Measurements from ENCODE around the gene SMG7. TPM values are rescaled to one million over a fixed set of nuclear protein-coding genes. Genes with fewer than 3 reads are reported as not detected.

The SMG7 gene
- total RNA-seq, 1 experiment from 2014 or later: 30.1 TPM

DNA sequence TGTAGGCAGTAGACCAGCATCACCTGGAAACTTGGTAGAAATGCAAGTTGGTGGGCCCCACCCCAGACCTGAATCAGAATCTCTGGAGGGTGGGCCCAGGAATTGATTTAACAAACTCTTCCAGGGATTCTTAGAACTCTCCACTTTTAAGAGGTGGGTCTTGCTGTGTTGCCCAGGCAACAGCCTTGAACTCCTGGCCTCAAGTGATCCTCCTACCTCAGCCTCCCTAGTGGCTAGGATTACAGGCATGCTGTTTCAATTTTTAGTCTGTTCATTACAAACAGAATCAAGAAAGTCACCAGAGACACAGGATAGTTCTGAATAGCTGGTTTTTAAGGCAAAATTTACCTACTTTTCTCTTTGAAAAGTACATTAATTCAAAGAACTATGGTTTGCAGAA lies 86.8 kb downstream of the SMG7 start:
- no peak for DNase-seq (ENCODE audit: low read depth)

DNA sequence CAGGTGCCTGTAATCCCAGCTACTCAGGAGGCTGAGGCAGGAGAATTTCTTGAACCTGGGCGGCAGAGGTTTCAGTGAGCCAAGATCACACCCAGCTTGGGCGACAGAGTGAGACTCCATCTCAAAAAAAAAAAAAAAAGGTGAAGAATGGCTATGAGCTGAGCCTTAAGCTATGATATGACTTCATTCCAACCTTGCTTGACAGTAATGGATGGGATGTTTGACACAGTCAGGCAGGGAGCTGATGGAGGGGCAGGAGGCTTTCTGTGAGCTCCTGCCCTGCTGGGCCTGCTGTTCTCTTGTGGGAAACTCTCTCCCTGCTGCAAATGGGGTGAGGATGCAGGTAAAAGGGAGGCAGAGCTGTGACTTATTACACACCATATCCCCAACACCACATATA lies 90.4 kb downstream of the SMG7 start:
- no peak for DNase-seq (ENCODE audit: low read depth)

DNA sequence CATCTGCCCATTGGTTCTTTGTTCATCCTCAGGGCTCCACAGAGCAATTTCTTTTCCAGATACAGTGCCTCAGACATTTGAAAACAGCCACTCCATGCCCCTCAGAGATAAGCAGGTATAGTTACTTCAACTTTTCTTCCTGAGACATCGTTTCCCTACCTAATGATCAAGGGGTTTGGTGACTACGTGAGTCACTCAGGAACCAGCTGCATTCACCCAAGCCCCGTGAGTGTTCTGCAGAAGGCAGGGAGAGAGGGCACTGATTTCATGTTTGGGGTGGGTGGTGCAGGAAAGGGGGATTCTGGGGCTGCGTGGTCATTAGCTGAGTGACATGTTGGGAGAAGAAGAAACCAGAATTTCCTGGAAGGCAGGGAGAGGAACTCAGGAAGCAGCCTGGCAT lies 93.0 kb downstream of the SMG7 start:
- no peak for DNase-seq (ENCODE audit: low read depth)

- no peak for DNase-seq (ENCODE audit: low read depth)
Observed at GRCh38 chr1:183566026-183566425, 93.7 kb downstream of the SMG7 start.

- DNase-seq (ENCODE audit: low read depth): peak; percentile 42
Observed at GRCh38 chr1:183567584-183567983, 95.3 kb downstream of the SMG7 start.

- no peak for DNase-seq (ENCODE audit: low read depth)
Observed at GRCh38 chr1:183568176-183569021, 96.1 kb downstream of the SMG7 start.

DNA sequence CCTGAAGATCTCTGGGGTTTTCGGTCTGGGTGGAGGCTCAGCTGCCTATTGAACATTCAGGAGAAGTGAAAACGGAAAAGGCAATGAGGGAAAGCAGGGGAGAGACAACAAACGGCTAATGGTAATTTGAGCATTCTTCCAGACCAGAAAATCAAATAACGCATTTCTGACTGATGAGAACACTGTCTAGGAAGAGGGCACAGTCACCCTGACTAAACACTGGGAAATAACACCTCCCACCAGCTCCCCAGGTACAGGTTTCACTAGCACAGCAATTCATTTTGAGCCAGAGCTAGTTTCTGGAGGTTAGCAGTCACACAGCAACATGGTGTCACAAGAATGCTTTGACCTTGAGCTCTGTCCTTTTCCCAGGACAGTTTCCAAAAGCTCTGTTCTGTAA lies 96.8 kb downstream of the SMG7 start:
- DNase-seq (ENCODE audit: low read depth): peak; percentile 28

- DNase-seq (ENCODE audit: low read depth): no peak
Observed at GRCh38 chr1:183569801-183570200, 97.5 kb downstream of the SMG7 start.

- DNase-seq (ENCODE audit: low read depth): no peak
Observed at GRCh38 chr1:183570451-183570850, 98.2 kb downstream of the SMG7 start.

DNA sequence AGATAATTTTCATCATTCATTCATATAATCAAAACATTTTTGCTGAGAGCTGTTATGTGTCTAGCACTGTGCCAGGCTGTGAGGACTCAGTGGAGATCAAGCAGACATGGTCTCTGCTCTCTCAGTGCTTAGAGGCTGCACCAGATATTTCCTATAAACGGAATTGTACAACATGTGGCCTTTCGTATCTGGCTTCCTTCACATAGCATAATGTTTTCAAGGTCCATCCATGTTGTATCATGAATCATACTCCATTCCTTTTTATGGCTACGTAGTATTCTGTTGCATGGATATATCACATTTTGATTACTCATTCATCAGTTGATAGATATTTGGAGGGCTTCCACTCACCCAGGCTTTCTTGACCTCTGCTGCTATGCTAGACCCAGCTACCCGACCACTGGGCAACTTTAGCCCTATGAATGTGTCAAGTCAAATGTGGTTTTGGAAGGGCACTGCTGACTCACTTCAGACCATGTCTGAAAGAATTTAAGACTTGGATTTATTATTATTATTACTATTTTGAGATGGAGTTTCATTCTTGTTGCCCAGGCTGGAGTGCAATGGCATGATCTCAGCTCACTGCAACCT lies 99.5 kb downstream of the SMG7 start:
- DNase-seq (ENCODE audit: low read depth): peak; percentile 68

GRCh38 chr1:183572721-183573120 lies 100.4 kb downstream of the SMG7 start:
- no peak for DNase-seq (ENCODE audit: low read depth)

DNA sequence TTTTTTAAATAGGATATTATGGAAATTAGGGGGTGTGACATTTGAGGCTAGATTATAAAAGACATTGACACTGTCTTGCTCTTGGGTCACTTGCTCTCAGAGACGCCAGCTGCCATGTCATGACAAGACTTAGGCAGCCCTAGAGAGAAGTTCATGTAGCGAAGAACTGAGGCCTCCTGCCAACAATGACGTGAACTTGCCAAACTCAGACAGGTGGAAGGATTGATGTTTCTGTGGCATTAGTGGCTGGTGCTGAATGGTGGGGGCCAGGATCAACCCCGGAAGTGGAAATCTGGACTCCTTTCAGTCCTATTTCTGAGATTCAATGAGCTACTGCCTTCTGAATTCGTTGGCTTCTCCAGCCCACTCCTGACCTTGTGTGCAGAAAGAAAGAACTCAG lies 103.3 kb downstream of the SMG7 start:
- no peak for DNase-seq (ENCODE audit: low read depth)

DNA sequence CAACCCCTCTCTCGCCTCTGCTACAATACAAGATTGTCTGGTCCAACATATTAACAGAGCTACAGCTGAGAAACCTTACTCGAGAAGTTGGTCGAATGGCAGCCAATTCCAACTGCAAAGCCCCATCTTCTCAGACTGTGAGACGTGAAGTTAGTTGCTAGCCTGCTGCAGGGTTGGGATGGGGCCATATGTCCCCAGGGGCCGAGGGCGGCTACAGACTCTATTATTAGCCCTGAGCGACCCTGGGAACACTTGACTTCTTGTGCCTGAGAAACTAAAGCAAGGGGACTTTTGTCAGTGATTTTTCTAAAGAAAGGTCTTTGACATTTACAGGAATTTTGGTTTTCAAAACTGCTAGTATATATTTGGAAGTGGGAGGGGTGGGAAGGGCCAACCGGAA lies 104.2 kb downstream of the SMG7 start:
- DNase-seq (ENCODE audit: low read depth): no peak

DNA sequence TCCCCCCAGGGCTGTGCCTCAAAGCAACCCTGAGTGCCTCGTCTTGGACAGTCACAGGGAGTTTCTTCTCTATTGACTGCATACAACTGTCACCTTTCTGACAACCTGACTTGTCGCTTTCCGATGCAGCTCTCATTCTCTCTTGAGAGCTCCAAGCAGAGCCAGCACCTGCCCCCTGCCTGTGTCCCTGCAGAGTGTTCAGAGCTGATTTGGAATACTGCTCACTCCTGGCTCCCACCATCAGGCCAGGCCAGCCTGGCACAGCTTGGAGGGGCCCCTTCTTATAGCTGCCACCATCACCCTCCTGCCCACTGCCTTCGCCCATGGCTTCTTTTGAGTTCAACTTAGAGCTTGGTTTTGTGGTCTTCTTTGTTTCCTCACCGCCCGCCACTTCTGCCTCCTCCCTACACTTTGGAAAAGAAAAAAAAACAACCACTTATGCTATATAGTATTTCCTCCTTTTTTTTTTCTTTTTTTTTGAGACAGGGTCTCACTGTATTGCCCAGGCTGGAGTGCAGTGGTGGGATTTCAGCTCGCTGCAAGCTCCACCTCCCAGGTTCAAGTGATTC lies 105.7 kb downstream of the SMG7 start:
- DNase-seq (ENCODE audit: low read depth): no peak

DNA sequence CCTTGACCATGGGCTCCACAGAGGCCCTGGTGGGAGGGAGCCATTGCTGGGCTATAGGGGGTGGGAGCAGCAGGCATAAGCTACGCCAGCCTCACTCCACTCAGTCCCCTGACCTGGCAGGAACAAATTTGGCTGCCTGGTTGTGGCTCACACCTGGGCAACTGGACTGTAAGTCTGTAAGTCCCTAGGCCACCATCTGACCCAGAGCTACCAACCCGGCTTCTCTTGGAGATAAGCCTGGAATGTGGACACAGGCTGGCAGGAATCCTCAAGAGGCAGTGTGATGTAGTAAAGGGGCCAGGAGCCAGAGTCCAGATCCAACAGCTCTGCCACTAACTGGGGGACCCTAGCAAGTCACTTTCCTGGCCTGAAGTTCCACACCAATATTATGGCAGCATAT lies 106.6 kb downstream of the SMG7 start:
- DNase-seq (ENCODE audit: low read depth): no peak

DNA sequence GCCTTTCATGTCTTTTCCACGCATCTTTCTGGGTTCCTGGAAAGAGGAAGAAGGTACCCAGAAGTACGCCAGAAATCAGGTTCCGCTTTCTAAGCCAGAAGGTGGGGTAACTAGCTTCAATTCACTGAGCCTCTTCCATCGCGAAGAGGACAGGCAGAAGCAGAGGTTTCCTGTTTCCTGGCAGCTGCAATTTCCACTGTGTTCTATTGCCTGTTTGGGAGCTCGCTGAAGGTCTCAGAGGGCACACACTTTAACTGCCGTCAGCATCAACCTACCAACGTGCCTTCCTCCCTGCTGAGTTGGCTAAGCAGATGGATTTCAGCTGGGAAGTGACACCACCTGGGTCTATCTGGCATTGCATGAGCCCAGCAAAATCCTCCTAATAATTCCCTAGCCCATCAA lies 108.0 kb downstream of the SMG7 start:
- peak; percentile 50 for DNase-seq (ENCODE audit: low read depth)

DNA sequence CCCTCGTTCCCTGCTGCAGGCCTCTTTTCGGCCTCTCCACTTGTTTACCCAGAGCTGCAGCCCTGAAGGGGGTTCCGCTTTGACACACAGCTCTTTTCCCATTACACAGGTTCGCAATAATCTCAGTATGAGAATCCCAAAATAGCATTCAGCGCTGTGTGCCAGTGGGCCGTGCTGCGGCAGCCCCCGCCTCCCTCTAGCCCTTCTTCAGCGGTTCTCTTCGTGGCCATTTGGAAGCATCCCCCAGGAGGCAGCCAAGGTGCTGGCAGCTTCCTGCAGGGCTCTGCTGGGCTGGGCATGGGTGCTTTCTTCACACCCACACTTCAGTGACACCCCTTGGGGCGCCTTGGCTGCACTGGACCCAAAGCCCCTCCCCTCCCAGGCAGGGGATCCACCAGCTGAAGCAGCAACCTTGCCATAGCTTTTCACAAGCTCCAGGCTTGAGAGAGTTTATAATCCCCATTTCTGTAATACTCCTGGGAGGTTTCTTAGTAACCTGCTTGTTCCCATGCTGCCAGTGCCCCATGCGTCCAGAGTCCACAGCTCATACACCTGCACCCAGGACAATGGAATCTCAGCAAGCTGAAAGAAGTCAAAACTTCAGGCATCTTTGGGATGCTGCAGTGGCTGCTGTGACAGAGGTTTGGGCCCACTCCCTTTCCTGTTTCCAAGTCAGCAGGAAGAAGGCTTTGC lies 109.9 kb downstream of the SMG7 start:
- DNase-seq (ENCODE audit: low read depth): no peak

GRCh38 chr1:183583466-183583865 lies 111.2 kb downstream of the SMG7 start:
- no peak for DNase-seq (ENCODE audit: low read depth)

DNA sequence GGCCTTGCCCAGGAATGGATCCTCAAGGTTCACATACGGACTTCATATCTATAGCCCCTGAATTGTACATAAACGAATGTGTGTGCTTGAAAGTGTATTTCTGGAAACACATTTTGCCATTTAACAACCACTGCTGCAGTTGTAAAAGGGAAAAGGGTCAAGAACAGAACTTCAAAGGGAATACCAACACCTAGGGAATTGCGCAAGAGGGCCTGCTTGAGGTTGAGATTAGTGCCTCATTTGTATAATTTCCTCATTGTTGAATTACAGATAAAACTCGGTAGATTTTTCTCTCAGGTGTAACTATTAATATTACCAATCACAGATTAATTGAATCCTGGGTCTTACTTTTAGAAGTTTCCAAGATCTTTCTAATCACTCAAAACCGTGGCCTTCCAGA lies 111.8 kb downstream of the SMG7 start:
- no peak for DNase-seq (ENCODE audit: low read depth)

- DNase-seq (ENCODE audit: low read depth): no peak
Observed at GRCh38 chr1:183585038-183585437, 112.7 kb downstream of the SMG7 start.

GRCh38 chr1:183586455-183586854 lies 114.2 kb downstream of the SMG7 start:
- DNase-seq (ENCODE audit: low read depth): no peak

DNA sequence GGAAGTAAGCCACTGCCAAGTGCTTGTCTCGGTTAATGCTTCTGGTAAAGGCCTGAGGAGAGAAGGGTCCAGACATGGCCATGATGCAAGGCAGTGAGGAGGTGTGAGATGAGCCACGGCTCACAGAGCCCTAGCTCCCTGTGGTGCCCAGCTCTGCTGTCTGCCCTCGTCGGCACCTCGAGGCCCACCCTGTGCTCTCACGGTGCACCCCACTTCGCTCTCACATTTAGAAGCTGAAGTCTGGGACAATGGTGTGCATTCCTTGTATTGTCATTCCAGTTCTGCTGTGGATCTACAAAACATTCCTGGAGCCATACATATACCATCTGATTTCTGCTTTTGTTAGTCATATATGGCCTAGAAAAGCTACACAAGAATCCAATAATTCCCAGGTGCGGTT lies 114.6 kb downstream of the SMG7 start:
- no peak for DNase-seq (ENCODE audit: low read depth)

Measured in LHCN-M2 (cell line).